HG03139 (cell line): ENCODE results near the gene USP27X.
A peak's percentile ranks its signal among the peaks of the same experiment; 100 is the strongest.

Experiments used
- ATAC-seq: cut with Tn5 transposase; IDR thresholded peaks from one replicate; pipeline ENCODE4 v1.9.1; 2021; ENCODE audit not compliant: unreplicated experiment

USP27X gene

DNA sequence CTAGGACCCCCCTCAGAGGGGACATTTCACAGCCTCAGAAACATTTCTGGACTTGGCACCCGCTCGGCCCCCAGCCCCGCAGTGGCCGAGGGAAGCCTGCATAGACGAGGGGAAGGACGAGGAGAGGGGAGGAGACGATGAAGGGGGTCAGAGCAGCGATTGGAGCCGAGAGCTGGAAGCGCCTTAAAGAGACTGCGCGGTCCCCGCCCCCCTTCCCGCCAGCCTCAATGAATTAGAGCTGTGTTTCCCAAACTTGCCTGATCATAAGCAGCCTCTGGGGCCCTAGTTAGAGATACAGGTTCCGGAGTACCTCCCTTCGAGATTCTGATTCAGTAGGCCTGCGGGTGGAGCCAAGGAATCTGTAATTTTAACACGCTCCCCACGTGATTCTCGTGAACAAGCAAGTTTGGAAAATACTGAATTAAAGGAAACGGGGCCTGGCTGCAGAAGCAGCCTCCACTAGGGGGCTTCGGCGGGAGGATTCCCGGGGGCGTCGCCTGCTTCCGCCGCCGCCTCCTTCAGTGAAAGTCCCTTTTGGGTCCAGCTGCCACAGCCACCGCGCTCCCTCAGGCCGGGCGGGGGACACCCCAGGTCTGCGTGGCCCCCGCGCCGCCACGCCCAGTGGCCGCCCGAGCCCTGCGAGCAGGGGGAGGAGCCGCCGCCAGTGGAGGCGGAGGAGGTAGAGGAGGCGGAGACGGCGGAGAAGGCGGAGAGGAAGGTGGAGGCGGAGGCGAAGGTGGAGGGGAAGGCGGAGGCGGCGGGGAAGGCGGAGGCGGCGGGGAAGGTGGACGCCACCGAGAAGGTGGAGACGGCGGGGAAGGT lies at the start of gene USP27X:
Gene USP27X, plus strand, starts transcription at position 651 of the 822 bp plus-strand sequence. CDS start 824 bp downstream, outside the sequence.
- peak; percentile 84 for ATAC-seq

DNA sequence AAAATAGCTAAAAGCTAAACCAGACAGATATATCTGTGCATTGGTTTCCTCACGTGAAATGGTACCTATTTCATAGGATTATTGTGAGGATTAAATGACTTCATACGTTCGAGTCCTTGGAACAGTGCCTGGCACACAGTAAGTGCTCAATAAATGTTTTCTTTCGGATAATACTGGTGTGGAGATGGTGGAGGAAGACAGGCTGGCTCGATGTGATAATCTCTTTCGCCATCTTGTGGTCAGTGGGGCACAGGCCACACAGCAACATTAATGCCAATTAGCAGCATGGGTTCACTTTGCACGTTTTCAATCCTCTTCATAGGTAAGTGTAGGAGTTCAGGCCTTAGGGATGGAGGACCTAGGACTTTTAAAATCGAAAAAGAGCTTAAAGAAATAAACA lies 40.9 kb upstream of the USP27X start:
- no peak for ATAC-seq

DNA sequence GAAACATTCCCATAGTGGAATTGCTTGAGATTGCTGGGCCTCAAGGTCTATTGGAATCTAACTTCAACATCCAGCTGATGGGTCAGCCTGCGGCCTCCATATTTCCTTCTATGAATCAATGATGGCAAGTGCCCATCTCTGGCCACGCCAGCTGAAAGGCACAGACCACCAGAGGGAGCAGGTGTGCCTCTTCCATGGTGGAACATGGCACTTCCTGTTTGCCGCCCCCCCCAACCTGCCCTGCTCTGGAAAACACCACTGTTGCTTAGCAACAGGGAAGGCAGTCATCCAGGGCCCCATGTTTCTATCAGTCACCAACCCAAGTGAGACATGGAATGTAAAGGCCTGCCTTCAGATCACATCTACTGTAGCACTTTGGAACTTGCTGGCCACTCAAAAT lies 38.6 kb upstream of the USP27X start:
- no peak for ATAC-seq

DNA sequence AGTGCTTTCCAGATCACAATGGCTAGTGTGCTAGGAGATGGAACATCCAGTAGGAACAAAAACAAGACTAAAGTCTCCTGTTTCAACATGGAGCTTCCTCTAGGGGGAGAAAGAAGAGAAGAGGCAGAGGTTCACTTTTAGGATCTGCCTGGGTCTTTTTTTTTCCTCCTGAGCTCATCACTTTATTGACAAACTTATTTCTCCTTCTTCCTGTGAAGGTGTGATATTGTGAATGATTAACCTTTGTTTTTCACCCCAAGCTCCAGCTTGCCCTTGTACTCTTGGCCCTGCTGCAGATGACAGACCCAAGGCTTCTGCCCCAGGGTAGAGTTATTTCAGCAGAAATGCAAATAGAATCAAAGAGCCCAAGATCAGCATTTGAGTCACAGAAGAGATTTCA lies 36.7 kb upstream of the USP27X start:
- no peak for ATAC-seq

DNA sequence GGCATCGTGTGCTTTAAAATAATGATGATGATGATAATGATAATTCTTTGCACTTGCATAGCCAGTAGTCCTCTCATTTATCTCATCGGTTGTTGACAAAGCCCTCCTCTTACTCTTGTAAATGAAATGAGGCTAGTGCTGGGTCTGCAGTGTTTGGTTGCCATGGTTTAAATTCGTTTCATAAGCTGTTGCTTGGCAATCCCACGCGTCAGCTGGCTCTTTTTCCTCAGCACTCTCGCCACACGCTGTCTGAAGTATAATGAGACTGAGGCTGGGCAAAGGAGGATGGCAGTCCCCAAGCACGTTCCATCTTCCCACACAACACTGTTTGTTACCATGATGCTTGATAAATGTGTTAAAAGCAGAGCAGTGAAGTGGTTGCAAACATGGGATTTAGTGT lies 34.7 kb upstream of the USP27X start:
- ATAC-seq: no peak

DNA sequence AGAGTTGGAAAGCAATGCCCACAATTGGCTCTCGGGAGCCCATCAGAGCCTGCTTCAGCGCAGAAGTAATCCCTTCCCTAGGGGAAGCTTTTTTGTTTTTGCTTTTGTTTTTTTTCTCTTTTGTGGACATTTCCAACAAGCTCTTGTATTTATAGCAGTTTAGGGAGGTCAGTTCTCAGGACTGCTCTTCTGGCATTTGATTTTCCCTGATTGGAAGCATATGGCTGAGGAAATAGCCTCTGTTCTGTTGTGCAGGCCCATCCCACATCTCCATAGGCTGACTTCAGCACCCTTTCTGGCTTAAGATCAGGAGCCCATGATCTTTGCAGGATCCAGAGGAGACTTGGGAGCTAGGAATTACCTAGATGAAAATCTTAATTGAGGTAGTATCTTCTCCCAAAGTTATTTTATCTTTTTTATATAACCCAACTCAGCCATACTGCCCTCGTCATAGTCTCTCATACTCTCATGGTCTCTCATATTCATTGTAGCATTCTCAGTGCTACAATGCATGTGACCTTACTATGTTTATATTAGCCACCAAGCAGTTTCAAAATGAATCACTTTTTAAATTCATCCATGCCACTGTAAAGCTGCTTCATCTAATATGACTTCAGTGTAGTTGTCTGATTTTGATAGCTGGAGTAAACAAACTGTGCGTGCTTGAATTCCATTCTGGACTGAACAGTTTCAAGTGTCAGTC lies 33.4 kb upstream of the USP27X start:
- ATAC-seq: no peak

DNA sequence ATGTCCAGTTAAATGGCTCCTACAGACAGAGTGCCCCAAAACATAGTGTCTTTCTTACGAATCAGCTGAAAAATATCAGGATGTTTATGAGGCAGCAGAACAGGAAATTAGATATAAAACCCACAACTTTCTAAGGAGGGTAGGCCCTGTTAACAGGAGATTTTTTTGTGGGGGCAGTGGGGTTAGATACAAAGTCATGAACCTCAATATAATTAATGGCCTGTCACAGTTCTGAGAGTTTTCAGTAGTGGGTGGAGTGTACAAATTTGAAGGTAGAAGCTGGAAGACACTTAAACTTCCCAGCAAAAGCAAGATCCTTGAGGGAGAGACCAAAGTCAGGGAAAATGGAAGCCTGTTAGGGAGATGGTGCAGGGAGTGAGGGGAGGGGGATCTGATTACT lies 32.8 kb upstream of the USP27X start:
- ATAC-seq: no peak

DNA sequence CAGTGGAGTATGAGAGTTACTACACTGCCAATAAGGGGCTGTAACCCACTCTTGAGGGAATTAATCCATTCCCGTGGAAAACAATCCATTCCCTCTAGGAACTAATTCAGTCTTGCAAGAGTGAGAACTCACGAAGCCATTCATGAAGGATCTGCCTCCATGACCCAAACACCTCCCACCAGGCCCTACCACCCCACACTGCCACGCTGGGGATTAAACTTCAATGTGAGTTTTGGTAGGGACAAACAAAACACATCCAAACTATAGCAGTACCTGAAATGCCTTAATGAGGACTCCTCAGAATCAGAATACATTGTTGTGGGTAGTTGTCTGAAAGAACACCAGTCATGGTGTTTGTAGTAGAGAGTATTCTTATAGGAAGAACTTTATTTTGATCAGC lies 31.0 kb upstream of the USP27X start:
- no peak for ATAC-seq

DNA sequence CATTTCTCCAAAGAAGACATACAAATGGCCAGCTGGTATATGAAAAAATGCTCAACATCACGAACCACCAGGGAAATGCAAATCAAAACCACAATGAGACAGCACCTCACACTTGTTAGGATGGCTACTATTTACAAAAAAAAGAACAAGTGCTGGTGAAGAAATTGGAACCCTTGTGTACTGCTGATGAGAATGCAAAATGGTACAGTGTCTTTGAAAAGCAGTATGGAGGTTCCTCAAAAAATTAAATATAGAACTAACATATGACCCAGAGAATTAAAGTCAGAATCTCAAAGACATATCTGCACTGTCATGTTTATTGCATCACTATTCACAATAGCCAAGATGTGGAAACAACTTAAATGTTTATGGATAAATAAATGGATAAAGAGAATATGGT lies 29.3 kb upstream of the USP27X start:
- ATAC-seq: no peak

DNA sequence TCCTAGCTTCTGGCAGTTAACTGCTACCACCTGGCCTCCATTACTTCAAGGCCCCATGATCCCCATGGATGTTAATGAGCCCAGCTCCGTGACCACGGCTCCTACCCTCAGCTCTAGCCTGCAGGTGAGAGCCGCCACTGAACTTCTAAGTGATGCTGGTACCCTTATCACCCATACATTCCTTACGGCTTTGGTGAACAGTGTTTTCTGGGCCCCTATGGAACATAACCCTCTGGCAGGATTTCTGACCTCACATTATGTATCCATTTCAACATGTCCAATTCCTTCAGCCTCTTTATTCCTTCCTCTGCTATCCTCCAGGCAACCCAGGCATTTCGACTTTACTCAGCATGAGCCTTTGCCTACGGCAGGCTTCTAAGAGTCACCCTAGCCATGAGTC lies 25.6 kb upstream of the USP27X start:
- ATAC-seq: no peak

DNA sequence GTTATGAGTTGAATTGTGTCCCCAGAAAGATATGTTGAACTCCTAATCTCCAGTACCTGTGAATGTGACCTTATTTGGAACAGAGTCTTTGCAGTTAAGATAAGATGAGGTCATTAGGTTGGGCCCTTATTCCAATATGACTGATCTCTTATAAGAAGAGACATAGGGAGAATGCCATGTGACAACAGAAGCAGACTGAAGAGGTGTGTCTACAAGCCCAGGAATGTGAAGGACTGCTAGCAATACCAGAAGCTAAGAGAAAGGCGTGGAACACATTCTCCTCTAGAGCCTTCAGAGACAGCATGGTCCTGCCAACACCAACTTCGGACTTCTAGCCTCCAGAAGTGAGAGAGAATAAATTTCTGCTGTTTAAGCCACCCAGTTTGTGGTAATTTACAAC lies 22.5 kb upstream of the USP27X start:
- no peak for ATAC-seq

DNA sequence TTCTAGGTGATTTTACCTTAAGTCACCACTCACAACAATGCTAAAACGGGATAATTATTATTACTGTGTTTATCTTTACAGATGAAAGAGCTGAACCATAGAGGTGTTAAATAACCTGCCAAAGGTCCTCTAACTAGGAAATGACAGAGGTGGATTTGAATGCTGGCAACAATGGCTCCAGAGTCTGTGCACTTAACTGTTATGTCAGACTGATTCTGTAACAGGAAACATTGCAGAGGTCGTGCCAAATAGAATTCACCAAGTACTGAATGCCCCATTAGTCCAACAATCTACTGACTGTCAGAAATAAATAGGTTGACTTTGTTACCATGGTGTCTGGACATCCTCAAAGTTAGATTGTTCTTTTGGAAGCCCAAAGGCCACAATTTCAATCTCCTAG lies 20.9 kb upstream of the USP27X start:
- no peak for ATAC-seq

DNA sequence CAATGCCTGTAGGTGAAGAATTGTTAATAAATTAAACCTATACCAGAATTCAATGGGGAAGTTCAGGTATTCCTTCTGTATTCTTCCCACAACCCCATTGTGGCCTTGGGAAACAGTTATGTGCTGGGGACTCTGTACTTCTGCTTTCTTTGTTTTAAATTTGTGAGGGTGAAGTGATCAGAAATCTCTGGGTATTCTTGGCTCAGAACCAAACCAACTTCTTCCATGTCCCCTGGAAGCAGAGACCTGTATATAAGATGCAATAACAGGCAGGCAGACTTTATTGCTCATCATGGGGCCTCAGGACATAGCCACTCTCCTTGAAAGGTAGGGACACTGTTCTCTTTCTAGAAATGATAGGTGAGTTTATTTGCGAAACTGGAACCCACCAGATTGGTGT lies 19.8 kb upstream of the USP27X start:
- no peak for ATAC-seq

DNA sequence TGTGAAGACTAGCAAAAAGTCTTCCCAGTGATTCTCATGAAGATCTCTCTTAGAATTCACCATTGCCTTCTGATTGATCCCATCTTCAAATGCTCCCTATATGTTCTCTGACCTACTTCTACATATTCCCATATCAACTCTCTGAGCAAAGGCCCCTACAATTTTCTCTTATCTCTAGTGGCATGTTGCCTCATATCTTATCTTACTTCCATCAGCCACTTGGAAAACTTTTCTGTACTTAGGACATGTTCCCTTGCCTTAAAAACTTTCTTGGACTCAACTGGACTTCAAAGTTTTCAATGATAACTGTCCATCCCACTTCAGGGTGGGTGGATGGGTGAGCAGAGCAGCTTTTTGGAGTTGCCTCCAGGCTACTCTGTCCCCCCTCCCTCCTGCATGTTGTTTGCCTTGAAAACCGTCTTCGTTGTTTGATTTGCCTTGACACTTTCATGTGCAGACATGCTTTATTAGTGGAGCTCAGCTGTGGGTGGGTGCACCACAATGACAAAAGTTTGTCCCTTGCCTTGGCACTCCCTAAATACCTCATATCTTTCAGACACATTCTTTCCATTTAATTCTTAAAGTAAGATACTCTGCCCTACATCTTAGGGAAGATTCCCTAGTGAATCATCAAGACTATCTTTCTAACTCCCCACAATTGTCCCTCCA lies 18.3 kb upstream of the USP27X start:
- no peak for ATAC-seq

DNA sequence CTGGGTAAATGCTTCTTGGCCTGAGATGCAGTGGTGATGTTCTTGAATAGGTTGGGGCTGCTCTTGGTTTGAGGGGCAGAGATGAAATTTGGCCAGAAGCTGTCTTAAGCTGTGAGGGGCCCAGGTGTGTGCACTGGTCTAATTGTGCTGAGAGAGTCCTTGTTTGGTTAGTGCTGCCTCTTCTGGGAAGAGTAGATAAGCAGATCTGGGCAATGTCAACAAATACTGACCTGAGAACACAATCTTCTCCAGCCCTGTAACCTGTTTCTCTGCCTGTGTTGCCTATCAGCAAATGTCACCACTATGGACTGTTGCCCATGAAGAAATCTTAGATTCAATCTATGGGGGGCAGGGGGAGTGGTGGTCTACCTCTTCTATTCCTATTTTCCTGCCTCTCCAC lies 17.2 kb upstream of the USP27X start:
- ATAC-seq: no peak

DNA sequence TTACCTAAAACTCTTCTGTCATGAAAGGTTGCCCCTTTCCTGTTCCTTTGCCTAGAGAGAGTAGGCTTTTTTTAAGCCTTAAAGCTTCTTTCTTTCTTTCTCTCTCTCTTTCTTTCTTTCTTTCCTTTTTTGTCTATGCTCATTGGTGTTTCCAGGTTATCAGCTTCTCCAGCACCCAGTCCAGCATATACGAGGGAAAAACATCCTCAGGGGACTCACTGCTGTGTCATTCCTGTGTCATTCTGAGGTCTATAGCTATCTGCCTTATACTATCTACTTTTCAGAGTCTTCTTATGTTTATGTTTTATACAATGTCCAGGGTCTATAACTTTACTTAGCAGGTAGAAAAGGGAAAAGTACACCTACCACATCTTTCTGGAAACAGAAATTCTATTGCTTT lies 10.5 kb upstream of the USP27X start:
- no peak for ATAC-seq

DNA sequence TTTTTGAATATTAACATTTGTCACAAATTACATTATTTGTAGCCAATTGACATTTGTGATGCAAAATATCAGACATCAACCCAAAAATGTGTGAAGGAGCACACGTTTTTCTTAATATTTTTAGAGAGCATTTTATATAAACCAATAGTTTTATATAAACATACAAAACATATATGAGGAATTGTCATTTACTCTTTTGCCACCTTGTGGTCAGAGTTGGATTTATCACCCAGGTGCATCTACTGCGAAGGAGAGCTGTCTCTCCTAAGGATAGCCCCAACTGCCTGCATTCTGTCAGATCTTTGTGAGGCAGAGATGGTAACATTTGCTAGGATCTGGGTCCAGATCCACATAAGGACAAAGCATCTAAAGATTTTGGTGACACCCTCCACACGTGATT lies 2.5 kb upstream of the USP27X start:
- ATAC-seq: no peak

DNA sequence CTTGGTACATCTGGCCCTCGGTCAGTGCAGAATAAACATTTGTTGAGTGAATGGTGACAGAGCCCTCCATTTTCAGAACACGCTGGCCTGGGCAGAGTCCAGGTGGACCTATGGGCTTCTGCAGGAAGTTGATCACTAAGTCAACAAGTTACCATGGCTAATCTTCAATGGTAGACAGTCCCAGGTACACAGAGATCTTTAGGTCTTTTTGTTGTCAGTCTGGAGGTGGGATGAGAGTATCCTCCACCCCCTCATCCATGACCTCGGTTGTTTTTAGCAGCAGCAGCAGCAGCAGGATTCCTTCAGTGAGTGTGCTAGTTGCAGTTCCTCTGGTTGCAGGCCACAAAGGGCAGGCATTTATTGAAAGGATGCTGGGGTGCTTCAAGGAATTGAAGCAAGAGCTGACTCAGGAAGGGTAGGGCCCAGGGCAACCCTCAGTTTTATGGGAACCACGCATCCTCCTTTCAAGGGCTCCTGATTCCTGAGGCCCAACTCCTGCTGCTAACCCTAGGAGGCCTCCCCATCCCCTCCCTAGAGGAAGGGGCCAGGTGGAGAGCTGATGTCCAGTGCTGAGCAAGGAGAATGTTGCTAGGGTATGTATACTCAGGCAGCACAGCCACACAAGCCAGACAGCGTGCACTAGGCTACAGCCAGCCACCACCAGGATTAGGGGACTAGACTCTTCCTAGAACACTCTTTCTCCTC lies 1.7 kb upstream of the USP27X start:
- no peak for ATAC-seq

DNA sequence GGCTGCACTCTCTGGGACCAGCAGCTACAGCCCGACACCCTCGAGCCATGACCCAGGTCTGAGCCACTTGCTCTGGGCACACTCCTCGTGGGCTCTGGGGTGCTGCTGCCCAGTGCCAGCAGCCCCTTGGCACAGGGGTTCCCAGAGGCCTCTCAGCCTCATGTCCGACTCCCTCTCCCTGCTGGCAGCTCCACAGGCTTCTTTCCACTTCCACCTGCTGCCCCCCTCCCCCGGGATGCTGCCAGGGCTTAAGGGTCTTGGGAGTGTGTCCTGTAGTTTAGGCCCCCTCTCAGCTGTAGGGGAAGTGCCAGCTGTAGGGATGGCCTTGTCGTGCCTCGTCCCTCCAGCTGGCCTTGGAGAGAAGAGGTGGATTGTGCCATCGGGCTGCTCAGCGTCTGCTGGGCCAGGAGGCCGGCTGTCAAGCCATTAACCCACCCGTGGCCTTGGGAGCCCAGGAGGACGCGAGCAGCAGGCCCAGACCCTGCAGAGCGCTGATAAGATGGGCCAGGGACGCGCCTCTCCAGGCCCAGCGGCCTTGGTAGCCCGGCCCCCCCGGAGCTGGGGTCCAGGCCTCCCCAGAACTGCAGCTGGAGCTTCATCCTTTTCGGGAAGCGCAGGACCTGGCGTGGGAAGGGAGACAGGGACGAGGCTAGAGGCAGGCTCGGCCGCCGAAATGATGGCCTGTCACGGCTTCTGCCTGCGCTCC lies 1.0 kb upstream of the USP27X start:
- ATAC-seq: no peak

DNA sequence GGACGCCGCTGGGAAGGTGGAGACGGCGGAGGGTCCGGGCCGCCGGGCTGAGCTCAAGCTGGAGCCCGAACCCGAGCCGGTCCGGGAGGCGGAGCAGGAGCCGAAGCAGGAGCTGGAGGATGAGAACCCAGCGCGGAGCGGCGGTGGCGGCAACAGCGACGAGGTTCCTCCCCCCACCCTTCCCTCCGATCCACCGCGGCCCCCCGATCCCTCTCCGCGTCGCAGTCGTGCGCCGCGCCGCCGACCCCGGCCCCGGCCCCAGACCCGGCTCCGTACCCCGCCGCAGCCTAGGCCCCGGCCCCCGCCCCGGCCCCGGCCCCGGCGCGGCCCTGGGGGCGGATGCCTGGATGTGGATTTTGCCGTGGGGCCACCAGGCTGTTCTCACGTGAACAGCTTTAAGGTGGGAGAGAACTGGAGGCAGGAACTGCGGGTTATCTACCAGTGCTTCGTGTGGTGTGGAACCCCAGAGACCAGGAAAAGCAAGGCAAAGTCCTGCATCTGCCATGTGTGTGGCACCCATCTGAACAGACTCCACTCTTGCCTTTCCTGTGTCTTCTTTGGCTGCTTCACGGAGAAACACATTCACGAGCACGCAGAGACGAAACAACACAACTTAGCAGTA lies 483 bp downstream of the USP27X start:
- ATAC-seq: peak; percentile 18
